Chondrocyte (in vitro differentiated cells): ENCODE measurements around the gene ABCA13. TPM values are rescaled to one million over a fixed set of nuclear protein-coding genes. Genes with fewer than 3 reads are reported as not detected.

Experiments
- DNase-seq: peaks from one replicate; pipeline ENCODE4 v3.0.0; 2021; ENCODE audit warnings: mixed read lengths, low spot score
- H3K27ac Mint-ChIP-seq: one replicate; pipeline ENCODE4 v1.8.0; 2021; ENCODE audit warnings: mild to moderate bottlenecking, moderate library complexity, mixed read lengths; ENCODE audit not compliant: unreplicated experiment
- H3K27me3 Mint-ChIP-seq: 2 replicates; pipeline ENCODE4 v1.8.0; 2021; ENCODE audit warnings: low read depth, mixed read lengths
- H3K36me3 Mint-ChIP-seq: 2 replicates; pipeline ENCODE4 v1.8.0; 2021; ENCODE audit warnings: low read depth, mixed read lengths
- H3K4me1 Mint-ChIP-seq: 2 replicates; pipeline ENCODE4 v1.8.0; 2021; ENCODE audit warnings: low read depth, mild to moderate bottlenecking, mixed read lengths
- H3K4me3 Mint-ChIP-seq: one replicate; pipeline ENCODE4 v1.8.0; 2021; ENCODE audit warnings: mild to moderate bottlenecking, moderate library complexity, mixed read lengths; ENCODE audit not compliant: unreplicated experiment
- H3K9me3 Mint-ChIP-seq: 2 replicates; pipeline ENCODE4 v1.8.0; 2021; ENCODE audit warnings: low read depth, mixed read lengths
- total RNA-seq: library from RNA; stranded (reverse); gene quantifications from 3 replicates; pipeline ENCODE4 v1.2.1, GENCODE V29; 2021
- TF ChIP-seq, protein P1 (sequence below): fragments of 200-600 bp; sonication (generic); IDR thresholded peaks from 2 replicates; pipeline ENCODE4 v1.5.0; 2021; ENCODE audit warnings: antibody characterized with exemption, mild to moderate bottlenecking, moderate library complexity

The ABCA13 gene
- total RNA-seq, 1 donor from 2014 or later: 0.07 TPM

DNA sequence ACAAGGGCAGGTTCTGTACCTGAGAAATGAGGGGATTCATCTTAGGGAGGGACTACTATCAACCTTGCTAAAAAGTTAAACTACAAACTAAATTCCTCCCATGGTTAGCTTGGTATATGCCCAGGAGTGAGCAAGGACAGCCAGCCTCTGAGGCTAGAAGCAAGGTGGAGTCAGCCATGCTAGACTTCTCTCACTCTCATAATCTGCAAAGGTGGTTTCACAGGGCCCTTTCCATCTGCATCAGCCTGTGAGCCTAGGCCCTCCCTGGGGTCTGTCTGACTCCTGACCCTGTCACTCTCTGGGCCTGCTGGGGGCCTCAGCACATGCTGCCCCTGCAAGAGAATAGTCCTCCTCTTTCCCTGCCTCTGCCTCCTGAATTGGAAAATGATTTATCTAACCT lies 66.1 kb downstream of the ABCA13 start:
- peaks cover 19% of the 10 kb centered on the region for H3K27me3 Mint-ChIP-seq
- no peaks in the 10 kb centered on the region for H3K4me1 Mint-ChIP-seq
- no peak overlapping the region for H3K27ac Mint-ChIP-seq
- peaks cover 12% of the 10 kb centered on the region for H3K9me3 Mint-ChIP-seq
- H3K4me3 Mint-ChIP-seq: no peak overlapping the region
- TF ChIP-seq, protein P1, sequence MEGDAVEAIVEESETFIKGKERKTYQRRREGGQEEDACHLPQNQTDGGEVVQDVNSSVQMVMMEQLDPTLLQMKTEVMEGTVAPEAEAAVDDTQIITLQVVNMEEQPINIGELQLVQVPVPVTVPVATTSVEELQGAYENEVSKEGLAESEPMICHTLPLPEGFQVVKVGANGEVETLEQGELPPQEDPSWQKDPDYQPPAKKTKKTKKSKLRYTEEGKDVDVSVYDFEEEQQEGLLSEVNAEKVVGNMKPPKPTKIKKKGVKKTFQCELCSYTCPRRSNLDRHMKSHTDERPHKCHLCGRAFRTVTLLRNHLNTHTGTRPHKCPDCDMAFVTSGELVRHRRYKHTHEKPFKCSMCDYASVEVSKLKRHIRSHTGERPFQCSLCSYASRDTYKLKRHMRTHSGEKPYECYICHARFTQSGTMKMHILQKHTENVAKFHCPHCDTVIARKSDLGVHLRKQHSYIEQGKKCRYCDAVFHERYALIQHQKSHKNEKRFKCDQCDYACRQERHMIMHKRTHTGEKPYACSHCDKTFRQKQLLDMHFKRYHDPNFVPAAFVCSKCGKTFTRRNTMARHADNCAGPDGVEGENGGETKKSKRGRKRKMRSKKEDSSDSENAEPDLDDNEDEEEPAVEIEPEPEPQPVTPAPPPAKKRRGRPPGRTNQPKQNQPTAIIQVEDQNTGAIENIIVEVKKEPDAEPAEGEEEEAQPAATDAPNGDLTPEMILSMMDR: no peak
- no peak for DNase-seq
- H3K36me3 Mint-ChIP-seq: peaks cover 3% of the 10 kb centered on the region

DNA sequence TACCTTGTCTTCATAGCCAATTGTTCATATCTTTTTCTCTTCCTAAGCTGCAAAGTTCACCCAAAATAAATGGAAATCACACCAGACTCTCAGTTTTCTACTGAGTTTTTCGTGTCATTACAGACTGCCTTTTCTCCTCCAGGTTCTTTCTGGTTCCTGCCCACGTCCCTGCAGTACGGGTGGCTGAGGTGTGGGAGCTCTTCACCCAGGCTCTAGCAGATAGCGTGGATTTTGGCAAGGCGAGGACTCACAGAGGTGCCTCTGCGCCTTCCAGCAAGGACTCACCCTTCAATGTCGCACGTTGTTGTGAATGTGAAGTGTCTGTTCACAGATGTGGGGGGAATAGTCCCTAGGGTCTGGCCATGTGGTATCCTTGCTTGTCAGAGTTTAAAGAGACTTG lies 71.6 kb downstream of the ABCA13 start:
- Mint-ChIP-seq H3K36me3 (no peaks in the 10 kb centered on the region), H3K9me3 (no peaks in the 10 kb centered on the region), H3K4me3 (no peak overlapping the region), H3K27me3 (peaks cover 6% of the 10 kb centered on the region), H3K27ac (no peak overlapping the region), H3K4me1 (peaks cover 19% of the 10 kb centered on the region)
- TF ChIP-seq, protein P1: no peak
- no peak for DNase-seq

DNA sequence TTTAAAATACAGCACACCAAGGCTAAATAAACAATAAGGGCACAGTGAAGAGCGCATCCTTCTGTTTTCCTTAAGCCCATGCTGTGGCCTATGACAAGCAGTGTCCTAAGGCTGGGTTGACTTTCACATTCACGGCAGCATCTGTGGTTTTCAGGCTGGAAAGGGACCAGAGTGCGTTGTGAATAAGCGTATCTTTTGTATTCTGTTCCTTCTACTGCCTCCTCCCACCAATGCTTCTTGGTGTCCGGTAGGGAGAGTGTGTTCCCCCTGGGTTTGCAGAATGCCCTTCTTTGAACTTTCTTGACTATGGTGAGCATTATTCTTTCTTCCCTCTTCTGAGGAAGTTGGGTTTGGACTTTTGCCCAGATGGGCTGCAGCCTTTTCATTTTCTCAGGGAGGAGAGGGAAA lies 73.6 kb downstream of the ABCA13 start:
- no peak for DNase-seq
- Mint-ChIP-seq H3K9me3 (no peaks in the 10 kb centered on the region), H3K27me3 (peaks cover 6% of the 10 kb centered on the region), H3K27ac (no peak overlapping the region), H3K4me1 (peaks cover 19% of the 10 kb centered on the region), H3K4me3 (no peak overlapping the region), H3K36me3 (no peaks in the 10 kb centered on the region)
- TF ChIP-seq, protein P1: no peak

DNA sequence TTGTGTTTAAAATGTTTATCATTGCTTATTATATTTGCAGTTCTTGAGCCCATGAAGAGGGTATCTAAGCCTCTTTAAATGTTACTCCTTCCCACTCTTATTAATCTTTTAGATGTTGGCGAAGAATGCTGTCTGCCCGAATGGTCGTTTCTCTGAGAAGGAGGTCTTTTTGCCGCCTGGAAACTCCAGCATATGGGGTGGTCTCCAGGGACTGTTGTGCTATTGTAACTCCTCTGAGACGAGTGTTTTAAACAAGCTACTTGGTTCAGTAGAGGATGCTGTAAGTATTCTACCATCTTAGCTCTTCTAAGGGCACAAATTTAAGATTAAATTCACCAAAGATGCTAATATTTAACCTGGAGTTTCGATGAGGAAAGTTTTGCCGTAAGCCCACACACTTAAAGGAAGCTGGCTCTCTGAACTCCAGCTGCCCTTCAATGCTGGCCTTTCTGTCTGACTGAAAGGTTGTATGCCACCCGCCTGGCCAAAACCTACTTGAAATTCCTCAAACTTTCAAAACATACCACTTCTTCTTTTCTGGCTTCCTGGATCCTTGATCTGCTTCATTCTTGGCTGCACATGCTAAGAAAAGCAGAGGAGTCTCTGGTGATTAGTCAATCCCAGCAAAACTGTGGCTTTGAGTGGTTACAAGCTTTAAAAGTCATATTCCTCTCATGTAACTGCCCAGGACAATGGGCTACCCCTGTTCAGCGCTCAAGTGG lies 74.7 kb downstream of the ABCA13 start:
- Mint-ChIP-seq H3K4me1 (peaks cover 27% of the 10 kb centered on the region), H3K4me3 (no peak overlapping the region), H3K36me3 (no peaks in the 10 kb centered on the region), H3K27me3 (peaks cover 6% of the 10 kb centered on the region), H3K27ac (no peak overlapping the region), H3K9me3 (no peaks in the 10 kb centered on the region)
- TF ChIP-seq, protein P1: no peak
- DNase-seq: no peak

- TF ChIP-seq, protein P1: no peak
- H3K4me1 Mint-ChIP-seq: peaks cover 30% of the 10 kb centered on the region
- no peaks in the 10 kb centered on the region for H3K9me3 Mint-ChIP-seq
- no peak for DNase-seq
- H3K4me3 Mint-ChIP-seq: no peak overlapping the region
- no peak overlapping the region for H3K27ac Mint-ChIP-seq
- no peaks in the 10 kb centered on the region for H3K36me3 Mint-ChIP-seq
- no peaks in the 10 kb centered on the region for H3K27me3 Mint-ChIP-seq
Observed at GRCh38 chr7:48249166-48249565, 77.9 kb downstream of the ABCA13 start.
